ENCODE measurements around the gene FOXF1. TPM values are rescaled to one million over a fixed set of nuclear protein-coding genes. Genes with fewer than 3 reads are reported as not detected.

FOXF1 gene
- polyA plus RNA-seq, 3 donors, result not detected

DNA sequence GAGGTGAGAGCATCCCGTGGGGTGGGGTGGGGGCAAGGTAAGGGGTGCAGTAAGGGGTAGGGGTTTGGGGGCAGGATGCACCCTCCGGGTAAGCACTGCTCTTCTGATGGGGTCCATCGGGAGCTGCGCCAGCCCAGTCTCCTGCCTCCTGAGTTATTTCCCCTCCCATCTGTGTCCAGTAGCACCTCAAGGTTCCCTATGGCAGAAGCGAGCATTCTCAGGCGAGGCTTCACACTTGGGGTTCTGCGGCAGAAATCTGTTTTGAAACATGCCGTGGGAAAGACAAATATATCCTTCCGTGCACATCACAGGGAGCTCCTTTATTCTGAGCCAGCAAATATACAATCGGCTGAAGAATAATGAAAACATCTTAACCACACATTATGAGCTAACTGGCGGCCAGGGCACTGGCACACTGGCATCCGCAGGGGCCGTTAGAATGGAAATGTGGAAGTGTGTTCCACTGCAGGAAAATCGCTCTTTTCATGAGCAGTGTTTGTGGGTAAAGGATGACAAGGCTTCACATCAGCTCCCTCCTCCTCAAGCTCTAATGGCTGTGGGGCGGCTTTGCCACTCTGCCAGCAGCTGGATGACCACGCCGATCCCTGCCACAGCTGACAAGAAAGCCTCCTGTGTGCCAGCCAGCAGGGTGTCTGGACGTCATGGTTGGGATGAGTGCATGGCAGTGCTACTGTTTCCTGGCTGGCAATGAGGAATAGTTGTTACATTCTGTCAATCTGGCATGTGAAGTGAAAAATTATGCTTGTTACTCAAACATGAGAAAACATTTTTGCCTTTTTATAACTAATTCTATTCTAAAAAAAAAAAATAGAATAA is 24.7 kb downstream of the FOXF1 start:
- H3K9ac ChIP-seq (ENCODE audit: insufficient read depth, low read length, poor library complexity, severe bottlenecking), result no peak overlapping the region
- H3K27me3 Mint-ChIP-seq (ENCODE audit: low read depth in 3 of 3), result no peaks in the 10 kb centered on the region
- no peaks in the 10 kb centered on the region for H3K9me3 ChIP-seq (replicated peaks in 1 of 2; ENCODE audit: control insufficient read depth in 1 of 2, insufficient read depth in 1 of 2, low read length in 2 of 2)
- no peaks in the 10 kb centered on the region for H3K27me3 ChIP-seq (ENCODE audit: control insufficient read depth in 2 of 2, insufficient read depth in 2 of 2, low read length in 2 of 2)
- no peak overlapping the region for H3K27ac Mint-ChIP-seq
- H2AFZ ChIP-seq (ENCODE audit: insufficient read depth, low read depth, low read length, poor library complexity, severe bottlenecking), result no peak overlapping the region
- peaks cover 63 to 86% of the 10 kb centered on the region in 2 donors for H3K36me3 Mint-ChIP-seq
- no peak overlapping the region for H3K27ac ChIP-seq (ENCODE audit: low read depth in 1 of 2, low read length in 2 of 2)
- 97% methylated on average over 11 of the region's 18 CpGs for WGBS (ENCODE audit: insufficient coverage)
- no peak overlapping the region for H3K4me3 ChIP-seq (replicated peaks in 1 of 3; ENCODE audit: low read depth in 2 of 3, low read length in 3 of 3)
- no peaks in the 10 kb centered on the region for H3K79me2 ChIP-seq (ENCODE audit: insufficient read depth, low read length)
- no peak overlapping the region for H3K4me2 ChIP-seq (replicated peaks; ENCODE audit: extremely low read depth, low read length, poor library complexity, severe bottlenecking)
- no peaks in the 10 kb centered on the region for H3K4me1 ChIP-seq (ENCODE audit: control insufficient read depth in 1 of 2, insufficient read depth in 2 of 2, low read length in 2 of 2)
- DNase-seq, result no peak
- H3K4me3 Mint-ChIP-seq, result no peak overlapping the region
- no peaks in the 10 kb centered on the region for H3K9me3 Mint-ChIP-seq
- intact Hi-C loops (cut with micrococcal nuclease), result no loop called here
- H3K36me3 ChIP-seq (replicated peaks in 1 of 2; ENCODE audit: control insufficient read depth in 1 of 2, insufficient read depth in 2 of 2, low read length in 2 of 2), result peaks cover 45 to 67% of the 10 kb centered on the region in 2 donors
- no peaks in the 10 kb centered on the region for H4K20me1 ChIP-seq (ENCODE audit: insufficient read depth, low read length)
- TF ChIP-seq, protein P1, sequence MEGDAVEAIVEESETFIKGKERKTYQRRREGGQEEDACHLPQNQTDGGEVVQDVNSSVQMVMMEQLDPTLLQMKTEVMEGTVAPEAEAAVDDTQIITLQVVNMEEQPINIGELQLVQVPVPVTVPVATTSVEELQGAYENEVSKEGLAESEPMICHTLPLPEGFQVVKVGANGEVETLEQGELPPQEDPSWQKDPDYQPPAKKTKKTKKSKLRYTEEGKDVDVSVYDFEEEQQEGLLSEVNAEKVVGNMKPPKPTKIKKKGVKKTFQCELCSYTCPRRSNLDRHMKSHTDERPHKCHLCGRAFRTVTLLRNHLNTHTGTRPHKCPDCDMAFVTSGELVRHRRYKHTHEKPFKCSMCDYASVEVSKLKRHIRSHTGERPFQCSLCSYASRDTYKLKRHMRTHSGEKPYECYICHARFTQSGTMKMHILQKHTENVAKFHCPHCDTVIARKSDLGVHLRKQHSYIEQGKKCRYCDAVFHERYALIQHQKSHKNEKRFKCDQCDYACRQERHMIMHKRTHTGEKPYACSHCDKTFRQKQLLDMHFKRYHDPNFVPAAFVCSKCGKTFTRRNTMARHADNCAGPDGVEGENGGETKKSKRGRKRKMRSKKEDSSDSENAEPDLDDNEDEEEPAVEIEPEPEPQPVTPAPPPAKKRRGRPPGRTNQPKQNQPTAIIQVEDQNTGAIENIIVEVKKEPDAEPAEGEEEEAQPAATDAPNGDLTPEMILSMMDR (IDR thresholded peaks at IDR 0.05), result no peak
- H3K4me1 Mint-ChIP-seq, result no peaks in the 10 kb centered on the region

DNA sequence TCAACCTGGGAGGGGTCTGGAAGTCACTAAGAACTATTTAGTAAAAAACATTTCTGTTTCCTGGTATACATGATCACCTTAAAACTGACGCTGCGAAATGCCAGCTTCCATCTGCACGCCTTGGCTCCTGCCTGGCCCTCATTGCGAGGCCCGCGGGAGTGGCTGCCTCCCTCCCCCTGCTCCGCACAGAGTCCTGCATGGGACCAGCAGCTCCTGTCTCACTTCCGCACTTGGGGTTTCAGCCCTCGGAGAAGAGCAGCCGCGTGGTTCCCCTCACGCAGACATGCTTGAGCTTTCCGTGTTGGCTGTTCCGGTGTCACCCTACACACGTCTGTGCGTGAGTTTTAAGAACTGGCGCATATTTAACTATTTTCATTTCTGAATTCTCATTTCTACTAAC is 26.3 kb downstream of the FOXF1 start:
- H4K20me1 ChIP-seq (ENCODE audit: insufficient read depth, low read length), result no peaks in the 10 kb centered on the region
- H3K4me2 ChIP-seq (replicated peaks; ENCODE audit: extremely low read depth, low read length, poor library complexity, severe bottlenecking), result no peak overlapping the region
- H3K4me1 ChIP-seq (ENCODE audit: control insufficient read depth in 1 of 2, insufficient read depth in 2 of 2, low read length in 2 of 2), result no peaks in the 10 kb centered on the region
- no peak overlapping the region for H3K4me3 Mint-ChIP-seq
- 99% methylated on average over 14 of the region's 17 CpGs for WGBS (ENCODE audit: insufficient coverage)
- peaks cover 70 to 91% of the 10 kb centered on the region in 2 donors for H3K36me3 Mint-ChIP-seq
- H3K9me3 Mint-ChIP-seq, result no peaks in the 10 kb centered on the region
- intact Hi-C loops (cut with micrococcal nuclease), result no loop called here
- no peak overlapping the region for H3K27ac Mint-ChIP-seq
- DNase-seq, result no peak
- TF ChIP-seq, protein P1 (IDR thresholded peaks at IDR 0.05), result no peak
- no peaks in the 10 kb centered on the region for H3K9me3 ChIP-seq (replicated peaks in 1 of 2; ENCODE audit: control insufficient read depth in 1 of 2, insufficient read depth in 1 of 2, low read length in 2 of 2)
- H3K27me3 ChIP-seq (ENCODE audit: control insufficient read depth in 2 of 2, insufficient read depth in 2 of 2, low read length in 2 of 2), result no peaks in the 10 kb centered on the region
- H2AFZ ChIP-seq (ENCODE audit: insufficient read depth, low read depth, low read length, poor library complexity, severe bottlenecking), result no peak overlapping the region
- H3K4me3 ChIP-seq (replicated peaks in 1 of 3; ENCODE audit: low read depth in 2 of 3, low read length in 3 of 3), result no peak overlapping the region
- no peak overlapping the region for H3K9ac ChIP-seq (ENCODE audit: insufficient read depth, low read length, poor library complexity, severe bottlenecking)
- H3K79me2 ChIP-seq (ENCODE audit: insufficient read depth, low read length), result no peaks in the 10 kb centered on the region
- peaks cover 57 to 73% of the 10 kb centered on the region in 2 donors for H3K36me3 ChIP-seq (replicated peaks in 1 of 2; ENCODE audit: control insufficient read depth in 1 of 2, insufficient read depth in 2 of 2, low read length in 2 of 2)
- H3K27me3 Mint-ChIP-seq (ENCODE audit: low read depth in 3 of 3), result no peaks in the 10 kb centered on the region
- no peak overlapping the region for H3K27ac ChIP-seq (ENCODE audit: low read depth in 1 of 2, low read length in 2 of 2)
- no peaks in the 10 kb centered on the region for H3K4me1 Mint-ChIP-seq
